ENCODE data around the gene SLC4A5. TPM values are rescaled to one million over a fixed set of nuclear protein-coding genes. Genes with fewer than 3 reads are reported as not detected.

The SLC4A5 gene
- polyA plus RNA-seq, 1 of the 3 experiments (the other 2 are of a cell fraction): 0.25 TPM

- Histone ChIP-seq H2AFZ (ENCODE audit: low read depth) (no peak overlapping the region), H3K27me3 (ENCODE audit: insufficient read depth) (no peaks in the 10 kb centered on the region), H3K27ac (ENCODE audit: low read depth in 2 of 2, low read length in 1 of 2) (no peak overlapping the region), H4K20me1 (ENCODE audit: insufficient read depth) (no peaks in the 10 kb centered on the region), H3F3A (replicated peaks; ENCODE audit: insufficient read depth) (no peaks in the 10 kb centered on the region), H3K36me3 (replicated peaks in 1 of 2; ENCODE audit: control insufficient read depth in 1 of 2, insufficient read depth in 2 of 2, low read length in 1 of 2) (peaks cover 0 to 7% of the 10 kb centered on the region in 2 experiments), H3K4me3 (ENCODE audit: low read depth in 2 of 2, low read length in 1 of 2) (no peak overlapping the region), H3K9me3 (no peaks in the 10 kb centered on the region), H3K4me1 (ENCODE audit: control insufficient read depth in 1 of 2, insufficient read depth in 2 of 2, low read depth in 1 of 2, low read length in 1 of 2) (no peaks in the 10 kb centered on the region; a peak in 1 of 4 replicates), H3K79me2 (ENCODE audit: insufficient read depth) (no peaks in the 10 kb centered on the region), H3K9me2 (no peaks in the 10 kb centered on the region), H3K9ac (no peak overlapping the region), H3K4me2 (no peak overlapping the region)
- DNase-seq: no peak
- POLR2A ChIA-PET: no interaction called here
- TF ChIP-seq USF2 (IDR thresholded peaks at IDR 0.05; ENCODE audit: borderline replicate concordance, low read depth, low read length) (no peak), GABPA (IDR thresholded peaks at IDR 0.05; ENCODE audit: low read depth) (no peak), REST (IDR thresholded peaks at IDR 0.05; ENCODE audit: low read depth, low read length) (no peak), FOSL2 (IDR thresholded peaks at IDR 0.05; ENCODE audit: borderline replicate concordance, low read depth) (no peak), TEAD4 (IDR thresholded peaks at IDR 0.05; ENCODE audit: borderline replicate concordance, insufficient read depth) (no peak)
- CTCF ChIA-PET: interaction anchor here (0.7 to 1.6 kb wide), 2 partner anchors 34 to 41 kb away, joined by 3 to 4 read pairs; no protein-coding TSS in a partner anchor
- 82% methylated on average over 2 of the region's 2 CpGs for WGBS (ENCODE audit: low lambda C conversion rate)
Measured at GRCh38 chr2:74300506-74300905, 42.7 kb downstream of the SLC4A5 start.

- CTCF ChIA-PET: no interaction called here
- TF ChIP-seq FOSL2 (IDR thresholded peaks at IDR 0.05; ENCODE audit: borderline replicate concordance, low read depth) (no peak), GATA2 (CRISPR knock-in tag; IDR thresholded peaks at IDR 0.05) (no peak), IRF3 (IDR thresholded peaks at IDR 0.05; ENCODE audit: low read depth, low read length) (no peak), EZH2phosphoT487 (IDR thresholded peaks at IDR 0.05; ENCODE audit: borderline replicate concordance, low read depth) (no peak), NFIC (IDR thresholded peaks at IDR 0.05; ENCODE audit: borderline replicate concordance) (no peak), TEAD4 (IDR thresholded peaks at IDR 0.05; ENCODE audit: borderline replicate concordance, insufficient read depth) (no peak), ZBTB33 (IDR thresholded peaks at IDR 0.05; ENCODE audit: borderline replicate concordance, low read depth) (no peak), USF2 (IDR thresholded peaks at IDR 0.05; ENCODE audit: borderline replicate concordance, low read depth, low read length) (no peak), MAX (IDR thresholded peaks at IDR 0.05; ENCODE audit: low read depth) (no peak), REST (IDR thresholded peaks at IDR 0.05; ENCODE audit: low read depth, low read length) (no peak)
Measured at GRCh38 chr2:74297950-74298349, 45.3 kb downstream of the SLC4A5 start.

More at GRCh38 chr2:74297950-74298349, 45.3 kb downstream of the SLC4A5 start:
- H2AFZ ChIP-seq (ENCODE audit: low read depth): no peak overlapping the region
- no peaks in the 10 kb centered on the region for H4K20me1 ChIP-seq (ENCODE audit: insufficient read depth)
- H3K9me2 ChIP-seq: no peaks in the 10 kb centered on the region
- no peaks in the 10 kb centered on the region for H3K27me3 ChIP-seq (ENCODE audit: insufficient read depth)
- no peaks in the 10 kb centered on the region for H3K79me2 ChIP-seq (ENCODE audit: insufficient read depth)
- DNase-seq: no peak
- 41% methylated on average over 1 of the region's 1 CpG for WGBS (ENCODE audit: low lambda C conversion rate)
- H3K4me3 ChIP-seq (ENCODE audit: low read depth in 2 of 2, low read length in 1 of 2): no peak overlapping the region
- no peaks in the 10 kb centered on the region for H3K4me1 ChIP-seq (ENCODE audit: control insufficient read depth in 1 of 2, insufficient read depth in 2 of 2, low read depth in 1 of 2, low read length in 1 of 2)
- H3K4me2 ChIP-seq: no peak overlapping the region
- POLR2A ChIA-PET: no interaction called here
- H3K9ac ChIP-seq: no peak overlapping the region
- peaks cover 0 to 7% of the 10 kb centered on the region in 2 experiments for H3K36me3 ChIP-seq (replicated peaks in 1 of 2; ENCODE audit: control insufficient read depth in 1 of 2, insufficient read depth in 2 of 2, low read length in 1 of 2)
- H3K27ac ChIP-seq (ENCODE audit: low read depth in 2 of 2, low read length in 1 of 2): no peak overlapping the region
- H3F3A ChIP-seq (replicated peaks; ENCODE audit: insufficient read depth): no peaks in the 10 kb centered on the region
- H3K9me3 ChIP-seq: no peaks in the 10 kb centered on the region
